ENCODE data around the gene TEX48.

The TEX48 gene

GRCh38 chr9:114687034-114687433, 5.0 kb upstream of the TEX48 start:
- no peak for TF ChIP-seq GATA2 (IDR thresholded peaks at IDR 0.05; ENCODE audit: low read depth, low read length)

GRCh38 chr9:114685951-114686350, 4.0 kb upstream of the TEX48 start:
- no peak for TF ChIP-seq GATA2 (IDR thresholded peaks at IDR 0.05; ENCODE audit: low read depth, low read length)
- TF ChIP-seq GATA3 (IDR thresholded peaks at IDR 0.05; ENCODE audit: low read depth, low read length), result no peak

GRCh38 chr9:114684036-114684435, 2.0 kb upstream of the TEX48 start:
- TF ChIP-seq GATA2 (IDR thresholded peaks at IDR 0.05; ENCODE audit: low read depth, low read length) (no peak), GATA3 (IDR thresholded peaks at IDR 0.05; ENCODE audit: low read depth, low read length) (no peak)

GRCh38 chr9:114682846-114683245, 854 bp upstream of the TEX48 start:
- TF ChIP-seq GATA3 (IDR thresholded peaks at IDR 0.05; ENCODE audit: low read depth, low read length) (no peak), GATA2 (IDR thresholded peaks at IDR 0.05; ENCODE audit: low read depth, low read length) (no peak)

DNA sequence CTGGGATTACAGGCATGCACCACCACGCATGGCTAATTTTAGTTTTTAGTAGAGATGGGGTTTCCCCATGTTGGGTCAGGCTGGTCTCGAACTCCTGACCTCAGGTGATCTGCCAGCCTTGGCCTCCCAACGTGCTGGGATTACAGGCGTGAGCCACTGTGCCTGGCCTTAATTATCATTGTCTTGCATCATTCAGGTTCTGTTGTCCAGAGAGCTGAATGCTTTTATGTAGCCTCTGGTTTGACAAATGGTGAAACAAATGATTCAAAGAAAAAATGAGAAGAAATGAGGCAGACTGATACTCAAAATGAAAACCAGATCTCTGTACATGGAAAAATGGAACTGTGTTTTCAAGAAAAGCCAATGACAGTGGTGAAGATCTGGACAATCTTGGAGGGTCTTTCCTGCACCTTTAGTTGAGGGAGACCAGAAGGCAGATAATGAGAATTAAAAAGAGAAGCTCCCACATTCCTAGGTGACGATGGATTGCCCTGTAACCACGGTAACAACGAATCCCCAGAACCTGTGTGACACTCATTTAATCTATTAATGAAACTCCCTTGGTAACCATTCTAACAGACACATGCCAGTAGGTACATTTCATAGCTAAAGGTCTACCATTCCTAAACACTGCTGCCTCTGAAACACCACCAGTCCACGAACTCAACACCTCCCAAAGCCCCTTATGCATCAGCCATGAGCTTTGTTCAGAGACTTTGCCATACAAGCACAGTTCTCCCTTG, 1.6 kb downstream of the TEX48 start:
- no peak for TF ChIP-seq GATA2 (IDR thresholded peaks at IDR 0.05; ENCODE audit: low read depth, low read length)
- no peak for TF ChIP-seq GATA3 (IDR thresholded peaks at IDR 0.05; ENCODE audit: low read depth, low read length)

GRCh38 chr9:114678795-114679194, 3.2 kb downstream of the TEX48 start:
- TF ChIP-seq GATA3 (IDR thresholded peaks at IDR 0.05; ENCODE audit: low read depth, low read length) (no peak), GATA2 (IDR thresholded peaks at IDR 0.05; ENCODE audit: low read depth, low read length) (no peak)

- TF ChIP-seq GATA3 (IDR thresholded peaks at IDR 0.05; ENCODE audit: low read depth, low read length) (no peak), GATA2 (IDR thresholded peaks at IDR 0.05; ENCODE audit: low read depth, low read length) (no peak)
Observed at GRCh38 chr9:114678130-114678529, 3.9 kb downstream of the TEX48 start.

GRCh38 chr9:114677418-114677817, 4.6 kb downstream of the TEX48 start:
- no peak for TF ChIP-seq GATA3 (IDR thresholded peaks at IDR 0.05; ENCODE audit: low read depth, low read length)

DNA sequence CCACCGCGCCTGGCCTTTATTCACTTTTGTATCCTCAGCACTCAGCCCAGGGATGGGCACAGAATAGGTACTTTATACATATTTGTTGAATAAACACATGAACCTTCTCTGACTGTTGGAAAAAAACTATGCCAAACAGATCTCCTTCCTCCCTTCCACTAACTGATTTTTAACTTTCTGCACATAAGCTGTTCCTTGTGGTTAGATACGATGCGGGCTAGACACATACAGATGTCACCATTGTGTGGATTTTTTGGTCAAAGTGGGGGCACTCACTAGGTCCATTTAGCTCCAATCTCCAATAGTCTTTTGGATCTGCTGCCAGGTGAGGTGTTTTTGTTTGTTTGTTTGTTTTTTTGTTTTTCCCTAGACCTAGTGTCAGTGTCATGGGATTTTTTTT, 5.1 kb downstream of the TEX48 start:
- TF ChIP-seq GATA2 (IDR thresholded peaks at IDR 0.05; ENCODE audit: low read depth, low read length) (no peak), GATA3 (IDR thresholded peaks at IDR 0.05; ENCODE audit: low read depth, low read length) (no peak)

GRCh38 chr9:114674798-114675540, 7.0 kb downstream of the TEX48 start:
- TF ChIP-seq GATA3 (IDR thresholded peaks at IDR 0.05; ENCODE audit: low read depth, low read length), result no peak
- TF ChIP-seq GATA2 (IDR thresholded peaks at IDR 0.05; ENCODE audit: low read depth, low read length), result no peak

GRCh38 chr9:114674076-114674797, 7.8 kb downstream of the TEX48 start:
- no peak for TF ChIP-seq GATA3 (IDR thresholded peaks at IDR 0.05; ENCODE audit: low read depth, low read length)
- no peak for TF ChIP-seq GATA2 (IDR thresholded peaks at IDR 0.05; ENCODE audit: low read depth, low read length)

DNA sequence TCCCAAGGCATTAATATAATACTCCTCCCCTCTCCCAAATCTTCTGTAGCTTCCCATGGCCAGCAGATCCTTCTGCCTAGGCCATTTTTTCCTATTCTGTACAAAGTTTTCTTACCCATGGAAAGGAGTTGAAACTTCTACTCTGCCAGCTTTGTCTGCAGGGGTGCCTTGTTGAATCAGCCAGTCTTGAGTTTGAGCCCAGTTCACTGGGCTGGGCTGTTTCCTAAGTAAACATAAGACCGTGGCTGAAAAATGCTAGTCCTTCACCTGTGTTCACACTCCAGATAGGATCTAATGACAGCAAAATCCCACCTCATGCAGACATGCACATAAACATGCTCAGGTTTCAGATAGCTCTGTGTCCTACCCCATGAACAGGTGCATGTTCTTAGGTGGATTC, 10.4 kb downstream of the TEX48 start:
- TF ChIP-seq GATA2 (IDR thresholded peaks at IDR 0.05; ENCODE audit: low read depth, low read length) (no peak), GATA3 (IDR thresholded peaks at IDR 0.05; ENCODE audit: low read depth, low read length) (no peak)

DNA sequence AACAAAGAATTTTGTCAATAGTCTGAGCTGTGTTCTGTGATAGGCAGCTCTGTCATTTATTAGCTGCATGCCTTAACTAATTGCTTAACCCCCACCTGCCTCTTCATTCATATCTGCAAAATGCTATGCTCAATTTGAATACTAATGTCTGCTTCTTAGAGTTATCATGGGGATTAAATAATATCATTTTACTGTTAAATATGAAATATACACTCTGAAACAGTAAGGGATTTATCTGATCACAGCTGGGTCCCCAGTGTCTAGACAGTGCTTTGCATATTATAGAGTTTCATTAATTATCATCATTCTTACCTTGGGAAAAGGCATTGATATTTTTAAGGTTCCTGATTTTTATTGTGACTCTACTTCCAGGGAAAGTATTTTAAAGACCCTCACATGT, 12.0 kb downstream of the TEX48 start:
- no peak for TF ChIP-seq GATA3 (IDR thresholded peaks at IDR 0.05; ENCODE audit: low read depth, low read length)
- TF ChIP-seq GATA2 (IDR thresholded peaks at IDR 0.05; ENCODE audit: low read depth, low read length), result no peak

- no peak for TF ChIP-seq GATA3 (IDR thresholded peaks at IDR 0.05; ENCODE audit: low read depth, low read length)
- no peak for TF ChIP-seq GATA2 (IDR thresholded peaks at IDR 0.05; ENCODE audit: low read depth, low read length)
Observed at GRCh38 chr9:114668146-114668545, 13.8 kb downstream of the TEX48 start.

GRCh38 chr9:114666851-114667250, 15.1 kb downstream of the TEX48 start:
- TF ChIP-seq GATA3 (IDR thresholded peaks at IDR 0.05; ENCODE audit: low read depth, low read length) (no peak), GATA2 (IDR thresholded peaks at IDR 0.05; ENCODE audit: low read depth, low read length) (no peak)
